IMR-90 (cell line): ENCODE results near the gene DHRS3. TPM values are rescaled to one million over a fixed set of nuclear protein-coding genes. Genes with fewer than 3 reads are reported as not detected.

Experiments used
- ATAC-seq: fragments of 200-7000 bp; cut with Tn5 transposase; 2 replicates; pipeline ENCODE4 v1.9.1; 2020; ENCODE audit warnings: low read depth, mild to moderate bottlenecking, moderate library complexity
- BruUV-seq: library from RNA; stranded (reverse); fragments of 400-500 nt; replicated peaks from 2 replicates; lab custom pipeline; 2021; lab: Mats Ljungman, UMichigan
- CTCF ChIA-PET: fragments of 300-600 bp; formaldehyde crosslinking; extraction: SDS; loops from one replicate; lab custom pipeline; 2021; ENCODE audit warnings: antibody characterized with exemption; lab: Yijun Ruan, JAX
- POLR2A ChIA-PET: fragments of 300-600 bp; sonication (Branson Sonifier 250); formaldehyde crosslinking; loops from one replicate; lab custom pipeline; 2022; ENCODE audit warnings: antibody characterized with exemption; ENCODE audit not compliant: unreplicated experiment; lab: Charles Lee
- DNase-seq: peaks from one replicate; pipeline ENCODE4 v3.0.0; 2013
- H2AFZ ChIP-seq: replicated peaks from 2 replicates; pipeline ENCODE3; 2013; ENCODE audit warnings: low read length, mild to moderate bottlenecking; ENCODE audit not compliant: poor library complexity
- H2AK5ac ChIP-seq: 2 replicates; pipeline ENCODE4 v1.6.1; 2013; ENCODE audit warnings: low read depth, low read length, inconsistent platforms
- H2AK9ac ChIP-seq: replicated peaks from 2 replicates; pipeline ENCODE3; 2013; ENCODE audit warnings: mild to moderate bottlenecking, low read depth, low read length, moderate library complexity; ENCODE audit not compliant: poor library complexity
- H2BK120ac ChIP-seq: 2 replicates; pipeline ENCODE4 v1.6.1; 2013; ENCODE audit warnings: low read depth, low read length, inconsistent platforms
- H2BK15ac ChIP-seq: 3 replicates; pipeline ENCODE4 v1.6.1; 2013; ENCODE audit warnings: low read depth, low read length, inconsistent platforms
- H2BK20ac ChIP-seq: 2 replicates; pipeline ENCODE4 v1.6.1; 2013; ENCODE audit warnings: low read depth, mild to moderate bottlenecking, inconsistent platforms, low read length, moderate library complexity
- H2BK5ac ChIP-seq: 2 replicates; pipeline ENCODE4 v1.6.1; 2013; ENCODE audit warnings: mild to moderate bottlenecking, low read depth, low read length, inconsistent platforms; ENCODE audit not compliant: poor library complexity, severe bottlenecking
- H3K14ac ChIP-seq: replicated peaks from 2 replicates; pipeline ENCODE4 v1.6.1; 2013; ENCODE audit warnings: low read depth, low read length, inconsistent platforms
- H3K18ac ChIP-seq: 2 replicates; pipeline ENCODE4 v1.6.1; 2013; ENCODE audit warnings: low read depth, low read length, control low read depth
- H3K23ac ChIP-seq: 2 replicates; pipeline ENCODE4 v1.6.1; 2013; ENCODE audit warnings: low read depth, low read length, inconsistent platforms
- H3K27ac ChIP-seq: 2 replicates; pipeline ENCODE4 v1.5.1; 2013; ENCODE audit warnings: mild to moderate bottlenecking, control low read depth, low read length; ENCODE audit not compliant: insufficient read depth
- H3K27me3 ChIP-seq: 2 replicates; pipeline ENCODE4 v1.6.1; 2013; ENCODE audit warnings: low read length; ENCODE audit not compliant: control insufficient read depth, insufficient read depth
- H3K36me3 ChIP-seq: 2 replicates; pipeline ENCODE4 v1.6.1; 2013; ENCODE audit warnings: low read length, mixed read lengths; ENCODE audit not compliant: control insufficient read depth, insufficient read depth
- H3K4ac ChIP-seq: 2 replicates; pipeline ENCODE4 v1.6.1; 2013; ENCODE audit warnings: low read depth, low read length, inconsistent platforms
- H3K4me1 ChIP-seq: 2 replicates; pipeline ENCODE4 v1.6.1; 2013; ENCODE audit warnings: low read length, mixed read lengths; ENCODE audit not compliant: control insufficient read depth, insufficient read depth
- H3K4me2 ChIP-seq: 2 replicates; pipeline ENCODE4 v1.6.1; 2013; ENCODE audit warnings: low read depth, mild to moderate bottlenecking, control low read depth, low read length, moderate library complexity
- H3K4me3 ChIP-seq: 2 replicates; pipeline ENCODE4 v1.5.1; 2013; ENCODE audit warnings: low read depth, mild to moderate bottlenecking, control low read depth, low read length, moderate library complexity; ENCODE audit not compliant: insufficient read depth
- H3K56ac ChIP-seq: 2 replicates; pipeline ENCODE4 v1.6.1; 2013; ENCODE audit warnings: low read length, inconsistent platforms; ENCODE audit not compliant: insufficient read depth; ENCODE audit errors: extremely low read depth
- H3K79me1 ChIP-seq, 2 experiments: 2 replicates each; pipeline ENCODE4 v1.6.1; 2013; ENCODE audit warnings: low read length in 2 of 2, inconsistent platforms in 1 of 2, low read depth in 1 of 2
- H3K9ac ChIP-seq: 2 replicates; pipeline ENCODE4 v1.6.1; 2013; ENCODE audit warnings: low read depth, low read length, control low read depth
- H3K9me1 ChIP-seq: 2 replicates; pipeline ENCODE4 v1.6.1; 2013; ENCODE audit warnings: low read length, inconsistent platforms; ENCODE audit not compliant: insufficient read depth
- H3K9me3 ChIP-seq: 2 replicates; pipeline ENCODE4 v1.6.1; 2013; ENCODE audit warnings: low read length; ENCODE audit not compliant: control insufficient read depth, insufficient read depth
- H4K20me1 ChIP-seq: 2 replicates; pipeline ENCODE4 v1.6.1; 2013; ENCODE audit warnings: low read length, inconsistent platforms; ENCODE audit not compliant: insufficient read depth
- H4K5ac ChIP-seq: 2 replicates; pipeline ENCODE4 v1.6.1; 2013; ENCODE audit warnings: mild to moderate bottlenecking, low read depth, low read length, control low read depth
- H4K8ac ChIP-seq, 2 experiments: 2 replicates each; pipeline ENCODE4 v1.6.1; 2013; ENCODE audit warnings: low read depth in 2 of 2, low read length in 2 of 2, control low read depth in 1 of 2, inconsistent platforms in 1 of 2
- H4K91ac ChIP-seq: 2 replicates; pipeline ENCODE4 v1.6.1; 2013; ENCODE audit warnings: low read depth, low read length, inconsistent platforms; ENCODE audit not compliant: insufficient read depth
- BHLHE40 ChIP-seq: fragments of 150-350 bp; IDR thresholded peaks from 2 replicates; pipeline ENCODE4 v1.6.1; 2016; ENCODE audit warnings: mild to moderate bottlenecking, low read depth, low read length
- CEBPB ChIP-seq: IDR thresholded peaks from 2 replicates; pipeline ENCODE4 v1.6.1; 2012; ENCODE audit warnings: low read depth, low read length, improper control_type of control experiment
- CHD1 ChIP-seq: IDR thresholded peaks from 2 replicates; pipeline ENCODE4 v1.6.1; 2012; ENCODE audit warnings: low read depth, low read length, improper control_type of control experiment
- FOS ChIP-seq: fragments of 150-350 bp; IDR thresholded peaks from 2 replicates; pipeline ENCODE4 v1.6.1; 2016; ENCODE audit warnings: low read depth, low read length
- MXI1 ChIP-seq: IDR thresholded peaks from 2 replicates; pipeline ENCODE4 v1.6.1; 2012; ENCODE audit warnings: low read depth, mild to moderate bottlenecking, low read length, moderate library complexity, borderline replicate concordance
- NFE2L2 ChIP-seq: fragments of 150-350 bp; IDR thresholded peaks from 2 replicates; pipeline ENCODE4 v1.6.1; 2016; ENCODE audit warnings: low read depth, mild to moderate bottlenecking, low read length
- POLR2A ChIP-seq: IDR thresholded peaks from 2 replicates; pipeline ENCODE4 v1.6.1; 2012; ENCODE audit warnings: mild to moderate bottlenecking, low read depth, low read length
- RAD21 ChIP-seq: IDR thresholded peaks from 2 replicates; pipeline ENCODE4 v1.6.1; 2012; ENCODE audit warnings: low read length, improper control_type of control experiment
- RCOR1 ChIP-seq: IDR thresholded peaks from 2 replicates; pipeline ENCODE4 v1.6.1; 2012; ENCODE audit warnings: mild to moderate bottlenecking, low read length, improper control_type of control experiment; ENCODE audit not compliant: insufficient replicate concordance
- RFX5 ChIP-seq: IDR thresholded peaks from 2 replicates; pipeline ENCODE4 v1.8.0; 2012; ENCODE audit warnings: low read depth, mild to moderate bottlenecking, low read length, moderate library complexity
- WGBS, 2 experiments: methylation state at CpG; one replicate each; pipeline versions ENCODE4 v1.1.5 to v1.1.7; 2013; ENCODE audit warnings: missing lambda C conversion rate in 2 of 2; ENCODE audit not compliant: insufficient read length in 1 of 2; ENCODE audit errors: extremely low coverage in 2 of 2; 5-methylcytosine and 5-hydroxymethylcytosine counted together
- dilution Hi-C: fragments of 300-500 bp; cut with HindIII; formaldehyde crosslinking; loops from one replicate; pipeline ENCODE4 v1.14.3; 2018; ENCODE audit warnings: low sequenced_read_pairs; ENCODE audit not compliant: unreplicated experiment
- in situ Hi-C: fragments of 300-500 bp; cut with MboI; formaldehyde crosslinking; loops from 3 replicates; pipeline ENCODE4 v1.14.3; 2019; ENCODE audit warnings: low sequenced_read_pairs, inconsistent platforms, mixed read lengths
- intact Hi-C: fragments of 100-400 bp; cut with micrococcal nuclease; formaldehyde crosslinking; loops from 2 replicates; pipeline ENCODE4 v1.10.0; 2022
- polyA plus RNA-seq, 3 experiments: library from polyadenylated mRNA; depleted of rRNA; stranded (reverse); fragments of >200 nt; gene quantifications; 2 replicates each; pipeline ENCODE4 v1.2.3, GENCODE V29; 2012; ENCODE audit warnings: low replicate concordance in 1 of 3
- total RNA-seq: library from RNA; depleted of rRNA; stranded (reverse); fragments of >200 nt; gene quantifications from 2 replicates; pipeline ENCODE4 v1.2.3, GENCODE V29; 2012
- TF ChIP-seq, protein P1 (sequence below): conservative IDR thresholded peaks from 2 replicates; pipeline ENCODE4 v1.5.1; 2012; ENCODE audit warnings: mild to moderate bottlenecking, low read depth, low read length, improper control_type of control experiment
- TF ChIP-seq, protein P2 (sequence below): fragments of 150-350 bp; IDR thresholded peaks from 2 replicates; pipeline ENCODE4 v1.6.1; 2017; ENCODE audit warnings: mild to moderate bottlenecking, antibody characterized with exemption, low read length, low read depth

The DHRS3 gene
- total and polyA plus RNA-seq, 2 of the 4 experiments (the other 2 are of a cell fraction), result 11.2 to 14.5 TPM

DNA sequence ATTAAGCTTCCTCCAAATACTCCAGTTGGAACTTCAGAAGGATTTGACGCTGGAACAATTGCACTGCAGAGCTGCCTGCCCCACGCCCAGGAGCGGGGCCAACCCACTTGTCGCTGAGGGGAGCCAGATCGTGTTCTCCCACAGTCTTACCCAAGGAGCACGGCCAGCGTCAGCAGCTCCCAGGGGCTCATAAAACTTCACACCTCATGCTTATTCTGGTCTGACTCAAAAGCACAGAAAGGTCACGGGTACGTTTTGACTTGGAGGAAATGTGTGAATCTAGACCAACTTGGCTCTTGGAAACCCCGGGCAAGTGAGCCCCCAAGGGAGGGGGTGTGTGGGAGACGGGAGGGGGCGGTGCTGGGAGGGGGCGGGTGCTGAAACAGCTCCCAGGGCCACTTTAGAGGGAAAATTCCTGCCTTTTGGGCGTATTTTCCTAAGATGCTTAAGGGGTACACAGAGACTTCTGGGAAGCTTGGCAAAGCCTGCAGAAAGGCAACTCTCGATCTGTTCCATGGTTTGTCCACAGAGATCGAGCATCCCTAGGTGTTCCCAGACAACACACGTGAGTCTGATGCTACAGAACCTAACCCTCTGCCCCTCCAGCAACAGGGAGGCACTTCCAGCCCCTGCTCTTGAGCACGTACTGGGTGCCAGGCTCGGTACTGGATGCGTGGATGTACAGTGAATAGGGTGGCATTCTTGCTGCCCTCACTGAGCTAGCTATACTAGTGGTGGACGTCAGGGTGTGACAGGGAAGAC, 98.9 kb downstream of the DHRS3 start:
- in situ Hi-C loops (no loop called here), intact Hi-C loops (no loop called here), dilution Hi-C loops (no loop called here)
- Histone ChIP-seq H2BK20ac (no peak overlapping the region), H3K4me3 (no peak overlapping the region), H4K8ac (no peak overlapping the region), H3K14ac (no peak overlapping the region), H3K56ac (no peak overlapping the region), H3K4ac (no peak overlapping the region), H2AFZ (no peak overlapping the region), H3K9me1 (no peaks in the 10 kb centered on the region), H3K36me3 (no peaks in the 10 kb centered on the region), H4K5ac (no peak overlapping the region), H2AK9ac (no peak overlapping the region), H3K27ac (no peak overlapping the region), H2BK15ac (0 out of 3 replicates have a peak overlapping the region, but pooled peaks have one; percentile 36), H2AK5ac (peak overlapping the region; percentile 27; the same call in 1 of the 2 replicates), H2BK120ac (0 out of 2 replicates have a peak overlapping the region, but pooled peaks have one; percentile 1), H2BK5ac (no peak overlapping the region), H4K91ac (no peak overlapping the region), H3K4me2 (peak overlapping the region; percentile 19; the same call in 1 of the 2 replicates), H3K9ac (no peak overlapping the region), H3K4me1 (peaks cover 2% of the 10 kb centered on the region; the same call in 1 of the 2 replicates), H3K9me3 (no peaks in the 10 kb centered on the region), H3K18ac (no peak overlapping the region), H3K79me1 (no peaks in the 10 kb centered on the region), H3K23ac (no peak overlapping the region), H3K27me3 (no peaks in the 10 kb centered on the region), H4K20me1 (no peaks in the 10 kb centered on the region)
- WGBS, 2 experiments, result 42% methylated on average over 5 of the region's 21 CpGs; no CpG with 5 or more reads in 1 of the 2 experiments
- DNase-seq, result peak; percentile 63
- BruUV-seq, result no TSS peak
- TF ChIP-seq CHD1 (no peak), BHLHE40 (no peak), MXI1 (no peak), CEBPB (no peak), NFE2L2 (no peak), POLR2A (no peak), RFX5 (no peak), RCOR1 (no peak), FOS (no peak), RAD21 (no peak)
- TF ChIP-seq, protein P1, sequence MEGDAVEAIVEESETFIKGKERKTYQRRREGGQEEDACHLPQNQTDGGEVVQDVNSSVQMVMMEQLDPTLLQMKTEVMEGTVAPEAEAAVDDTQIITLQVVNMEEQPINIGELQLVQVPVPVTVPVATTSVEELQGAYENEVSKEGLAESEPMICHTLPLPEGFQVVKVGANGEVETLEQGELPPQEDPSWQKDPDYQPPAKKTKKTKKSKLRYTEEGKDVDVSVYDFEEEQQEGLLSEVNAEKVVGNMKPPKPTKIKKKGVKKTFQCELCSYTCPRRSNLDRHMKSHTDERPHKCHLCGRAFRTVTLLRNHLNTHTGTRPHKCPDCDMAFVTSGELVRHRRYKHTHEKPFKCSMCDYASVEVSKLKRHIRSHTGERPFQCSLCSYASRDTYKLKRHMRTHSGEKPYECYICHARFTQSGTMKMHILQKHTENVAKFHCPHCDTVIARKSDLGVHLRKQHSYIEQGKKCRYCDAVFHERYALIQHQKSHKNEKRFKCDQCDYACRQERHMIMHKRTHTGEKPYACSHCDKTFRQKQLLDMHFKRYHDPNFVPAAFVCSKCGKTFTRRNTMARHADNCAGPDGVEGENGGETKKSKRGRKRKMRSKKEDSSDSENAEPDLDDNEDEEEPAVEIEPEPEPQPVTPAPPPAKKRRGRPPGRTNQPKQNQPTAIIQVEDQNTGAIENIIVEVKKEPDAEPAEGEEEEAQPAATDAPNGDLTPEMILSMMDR, result no peak
- TF ChIP-seq, protein P2, sequence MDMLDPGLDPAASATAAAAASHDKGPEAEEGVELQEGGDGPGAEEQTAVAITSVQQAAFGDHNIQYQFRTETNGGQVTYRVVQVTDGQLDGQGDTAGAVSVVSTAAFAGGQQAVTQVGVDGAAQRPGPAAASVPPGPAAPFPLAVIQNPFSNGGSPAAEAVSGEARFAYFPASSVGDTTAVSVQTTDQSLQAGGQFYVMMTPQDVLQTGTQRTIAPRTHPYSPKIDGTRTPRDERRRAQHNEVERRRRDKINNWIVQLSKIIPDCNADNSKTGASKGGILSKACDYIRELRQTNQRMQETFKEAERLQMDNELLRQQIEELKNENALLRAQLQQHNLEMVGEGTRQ, result no peak
- CTCF ChIA-PET, result no interaction called here
- ATAC-seq, result peak; percentile 62
- POLR2A ChIA-PET, result no interaction called here
